ENCODE data around the gene KCNQ5.
A peak's percentile ranks its signal among the peaks of the same experiment; 100 is the strongest.
"Not testable (repeated sequence)": the region's sequence is repeated elsewhere in the genome, so short reads cannot be mapped to it uniquely, and the experiment has no call there.

Gene KCNQ5

GRCh38 chr6:72621291-72622093, at the start of gene KCNQ5:
Gene KCNQ5, plus strand, starts transcription at chr6:72622064.
- H3K4me3 ChIP-seq (ENCODE audit: low read length): peak within 1 kb of the TSS; percentile 72
- DNase-seq (ENCODE audit: low read depth): peak; percentile 27
- TF ChIP-seq CTCF (conservative IDR thresholded peaks at IDR 0.05; ENCODE audit: low read length): no peak

GRCh38 chr6:72579865-72580264, 42.0 kb upstream of the KCNQ5 start:
- no peak overlapping the region for H3K4me3 ChIP-seq (ENCODE audit: low read length)
- TF ChIP-seq CTCF (conservative IDR thresholded peaks at IDR 0.05; ENCODE audit: low read length): no peak
- DNase-seq (ENCODE audit: low read depth): peak; percentile 20

GRCh38 chr6:72580281-72580940, 41.5 kb upstream of the KCNQ5 start:
- H3K4me3 ChIP-seq (ENCODE audit: low read length): no peak overlapping the region
- DNase-seq (ENCODE audit: low read depth): peak; percentile 91
- TF ChIP-seq CTCF (conservative IDR thresholded peaks at IDR 0.05; ENCODE audit: low read length): peak; percentile 78

- DNase-seq (ENCODE audit: low read depth); H3K4me3 ChIP-seq (ENCODE audit: low read length): not testable (repeated sequence)
Observed at GRCh38 chr6:72580950-72581349, 40.9 kb upstream of the KCNQ5 start.

GRCh38 chr6:72588155-72588554, 33.7 kb upstream of the KCNQ5 start:
- no peak for DNase-seq (ENCODE audit: low read depth)
- H3K4me3 ChIP-seq (ENCODE audit: low read length): no peak overlapping the region
- no peak for TF ChIP-seq CTCF (conservative IDR thresholded peaks at IDR 0.05; ENCODE audit: low read length)

GRCh38 chr6:72589096-72589495, 32.8 kb upstream of the KCNQ5 start:
- no peak overlapping the region for H3K4me3 ChIP-seq (ENCODE audit: low read length)
- peak; percentile 10 for DNase-seq (ENCODE audit: low read depth)
- no peak for TF ChIP-seq CTCF (conservative IDR thresholded peaks at IDR 0.05; ENCODE audit: low read length)

- DNase-seq (ENCODE audit: low read depth): no peak
- H3K4me3 ChIP-seq (ENCODE audit: low read length): no peak overlapping the region
- TF ChIP-seq CTCF (conservative IDR thresholded peaks at IDR 0.05; ENCODE audit: low read length): no peak
Observed at GRCh38 chr6:72595812-72596211, 26.1 kb upstream of the KCNQ5 start.
